GM23338 (cell line): ENCODE data around the gene TRIM14. TPM values are rescaled to one million over a fixed set of nuclear protein-coding genes. Genes with fewer than 3 reads are reported as not detected.

ENCODE experiments used
- ATAC-seq: fragments of 200-7000 bp; cut with Tn5 transposase; 3 replicates; pipeline ENCODE4 v1.9.1; 2020
- DNase-seq: peaks from one replicate; pipeline ENCODE4 v3.0.0-alpha.2; 2015; ENCODE audit warnings: low spot score
- H2AFZ ChIP-seq: fragments of 200-600 bp; sonication (generic); 2 replicates; pipeline ENCODE4 v1.8.0; 2016; ENCODE audit warnings: antibody characterized with exemption, mild to moderate bottlenecking, moderate library complexity
- H3F3A ChIP-seq: fragments of 200-600 bp; sonication (generic); replicated peaks from 2 replicates; pipeline ENCODE4 v1.8.0; 2017; ENCODE audit warnings: antibody characterized with exemption, mixed run types, low read depth
- H3K27ac ChIP-seq: fragments of 200-600 bp; sonication (generic); 2 replicates; pipeline ENCODE4 v1.6.1; 2016; ENCODE audit warnings: low read depth
- H3K27me3 ChIP-seq: fragments of 200-600 bp; sonication (generic); 2 replicates; pipeline ENCODE4 v1.8.0; 2016; ENCODE audit warnings: mild to moderate bottlenecking, mixed run types, moderate library complexity; ENCODE audit not compliant: insufficient read depth
- H3K36me3 ChIP-seq: fragments of 200-600 bp; sonication (generic); 2 replicates; pipeline ENCODE4 v1.8.0; 2016; ENCODE audit warnings: mild to moderate bottlenecking; ENCODE audit not compliant: insufficient read depth
- H3K4me1 ChIP-seq: fragments of 200-600 bp; sonication (generic); 2 replicates; pipeline ENCODE4 v1.8.0; 2016; ENCODE audit warnings: mild to moderate bottlenecking, moderate library complexity; ENCODE audit not compliant: insufficient read depth
- H3K4me2 ChIP-seq: fragments of 200-600 bp; sonication (generic); 2 replicates; pipeline ENCODE4 v1.7.1; 2017; ENCODE audit warnings: mixed run types
- H3K4me3 ChIP-seq: fragments of 200-600 bp; sonication (generic); 2 replicates; pipeline ENCODE4 v1.6.1; 2016; ENCODE audit warnings: mixed run types
- H3K79me2 ChIP-seq: fragments of 200-600 bp; sonication (generic); replicated peaks from 2 replicates; pipeline ENCODE4 v1.8.0; 2017; ENCODE audit warnings: mild to moderate bottlenecking; ENCODE audit not compliant: insufficient read depth
- H3K9me2 ChIP-seq: fragments of 200-600 bp; sonication (generic); 2 replicates; pipeline ENCODE4 v1.8.0; 2017; ENCODE audit not compliant: insufficient read depth
- H4K20me1 ChIP-seq: fragments of 200-600 bp; sonication (generic); replicated peaks from 2 replicates; pipeline ENCODE4 v1.8.0; 2017; ENCODE audit warnings: mild to moderate bottlenecking; ENCODE audit not compliant: insufficient read depth
- H3K27ac Mint-ChIP-seq: 2 replicates; pipeline ENCODE4 v1.8.0; 2020; ENCODE audit warnings: inconsistent platforms, mild to moderate bottlenecking, moderate library complexity, mixed read lengths
- H3K27me3 Mint-ChIP-seq: 3 replicates; pipeline ENCODE4 v1.8.0; 2022; ENCODE audit warnings: low read depth, mild to moderate bottlenecking, moderate library complexity, mixed read lengths, inconsistent platforms; ENCODE audit not compliant: insufficient read depth, poor library complexity
- H3K36me3 Mint-ChIP-seq: 3 replicates; pipeline ENCODE4 v1.8.0; 2021; ENCODE audit warnings: low read depth, mild to moderate bottlenecking, inconsistent platforms, moderate library complexity, mixed read lengths
- H3K4me1 Mint-ChIP-seq: 3 replicates; pipeline ENCODE4 v1.8.0; 2020; ENCODE audit warnings: mild to moderate bottlenecking, inconsistent platforms, mixed read lengths
- H3K4me3 Mint-ChIP-seq: 3 replicates; pipeline ENCODE4 v1.8.0; 2021; ENCODE audit warnings: moderate library complexity, mild to moderate bottlenecking, inconsistent platforms, mixed read lengths
- H3K9me3 Mint-ChIP-seq: 3 replicates; pipeline ENCODE4 v1.8.0; 2020; ENCODE audit warnings: moderate library complexity, mild to moderate bottlenecking, inconsistent platforms, mixed read lengths
- CREB1 ChIP-seq: fragments of 250-450 bp; sonication (Bioruptor Pico); IDR thresholded peaks from 2 replicates; pipeline ENCODE4 v1.5.0; 2020; ENCODE audit warnings: low read depth, mild to moderate bottlenecking, moderate library complexity
- EZH2 ChIP-seq: fragments of 200-600 bp; sonication (generic); IDR thresholded peaks from one replicate; pipeline ENCODE4 v1.8.0; 2017; ENCODE audit warnings: antibody characterized with exemption, mild to moderate bottlenecking, low read depth; ENCODE audit not compliant: unreplicated experiment
- EZH2phosphoT487 ChIP-seq: fragments of 200-600 bp; sonication (generic); IDR thresholded peaks from one replicate; pipeline ENCODE4 v1.8.1; 2018; ENCODE audit warnings: antibody characterized with exemption; ENCODE audit not compliant: unreplicated experiment
- JUNB ChIP-seq: IDR thresholded peaks from one replicate; pipeline ENCODE4 v1.6.1; 2016; ENCODE audit warnings: antibody characterized with exemption; ENCODE audit not compliant: unreplicated experiment
- NANOG ChIP-seq: IDR thresholded peaks from 2 replicates; pipeline ENCODE4 v1.6.1; 2016; ENCODE audit warnings: antibody characterized with exemption, borderline replicate concordance
- POLR2AphosphoS5 ChIP-seq: IDR thresholded peaks from 2 replicates; pipeline ENCODE4 v1.6.1; 2016; ENCODE audit warnings: antibody characterized with exemption, low read depth
- STAT1 ChIP-seq: IDR thresholded peaks from one replicate; pipeline ENCODE4 v1.6.1; 2016; ENCODE audit warnings: antibody characterized with exemption; ENCODE audit not compliant: unreplicated experiment
- ZNF114 ChIP-seq: fragments of 250-450 bp; sonication (Bioruptor Pico); IDR thresholded peaks from 2 replicates; pipeline ENCODE4 v1.5.0; 2020; ENCODE audit warnings: mild to moderate bottlenecking, moderate library complexity
- ZNF331 ChIP-seq: fragments of 250-450 bp; sonication (Bioruptor Pico); IDR thresholded peaks from 2 replicates; pipeline ENCODE4 v1.5.0; 2020; ENCODE audit warnings: low read depth, mild to moderate bottlenecking, moderate library complexity
- polyA plus RNA-seq: library from polyadenylated mRNA; unstranded; fragments of >200 nt; fragmentation: Nextera tagmentation; extraction: Ambion mirVana; gene quantifications from 2 replicates; pipeline ENCODE4 v1.2.1, GENCODE V29; 2016
- total RNA-seq: library from RNA; depleted of rRNA; stranded (reverse); fragments of >200 nt; shearing (Covaris generic); gene quantifications from 2 replicates; pipeline ENCODE4 v1.2.3, GENCODE V29; 2014
- TF ChIP-seq, protein P1 (sequence below): IDR thresholded peaks from 2 replicates; pipeline ENCODE4 v1.6.1; 2016; ENCODE audit warnings: antibody characterized with exemption
- TF ChIP-seq, protein P2 (sequence below), 2 experiments: fragments of 200-600 bp in 1 of 2; sonication (generic) in 1 of 2; conservative IDR thresholded peaks; 2 replicates each; pipeline versions ENCODE4 v1.5.1 to v1.6.1; 2016 to 2017; ENCODE audit warnings: antibody characterized with exemption in 2 of 2, low read depth in 2 of 2, mild to moderate bottlenecking in 2 of 2, moderate library complexity in 1 of 2
- TF ChIP-seq, protein P3 (sequence below): fragments of 250-450 bp; sonication (Bioruptor Pico); IDR thresholded peaks from 2 replicates; pipeline ENCODE4 v1.5.0; 2020; ENCODE audit warnings: mild to moderate bottlenecking, moderate library complexity
- TF ChIP-seq, protein P4 (sequence below): IDR thresholded peaks from one replicate; pipeline ENCODE4 v1.6.1; 2018; ENCODE audit warnings: antibody characterized with exemption; ENCODE audit not compliant: unreplicated experiment

TRIM14 gene
- total and polyA plus RNA-seq, 2 experiments from 2014 or later, result 17.2 to 25.3 TPM

DNA sequence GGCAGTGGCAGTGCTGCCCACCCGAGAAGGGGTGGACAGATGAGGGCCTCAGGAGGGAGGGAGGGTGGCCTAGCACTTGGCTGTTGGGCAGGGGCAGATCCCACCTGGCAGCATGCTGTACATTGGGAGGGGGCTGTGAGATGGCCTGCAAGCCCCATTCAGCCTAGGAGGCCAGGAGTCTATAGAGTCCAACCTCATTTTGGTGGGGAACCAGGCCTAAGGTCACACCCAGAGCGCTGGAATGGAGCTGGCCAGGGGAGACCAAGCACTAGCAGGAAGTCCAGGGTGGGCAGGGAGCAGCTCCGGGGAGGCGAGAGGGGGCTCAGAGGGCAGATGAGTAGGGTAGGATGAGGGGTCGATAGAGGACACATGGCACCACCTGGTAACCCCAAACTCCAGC is 22.9 kb downstream of the TRIM14 start:
- no peak overlapping the region for H3K27ac Mint-ChIP-seq
- Histone ChIP-seq H3K27ac (no peak overlapping the region), H3K4me1 (peaks cover 12% of the 10 kb centered on the region), H3K36me3 (peaks cover 8% of the 10 kb centered on the region; the same call in 1 of the 2 replicates), H3K79me2 (no peaks in the 10 kb centered on the region), H3F3A (no peaks in the 10 kb centered on the region), H4K20me1 (no peaks in the 10 kb centered on the region), H3K4me2 (no peak overlapping the region), H3K27me3 (no peaks in the 10 kb centered on the region), H2AFZ (no peak overlapping the region), H3K4me3 (no peak overlapping the region), H3K9me2 (no peaks in the 10 kb centered on the region)
- DNase-seq (no peak), ATAC-seq (no peak)
- H3K9me3 Mint-ChIP-seq, result no peaks in the 10 kb centered on the region
- H3K4me3 Mint-ChIP-seq, result no peak overlapping the region
- H3K36me3 Mint-ChIP-seq, result peaks cover 5% of the 10 kb centered on the region; the same call in 1 of the 3 replicates
- peaks cover 18% of the 10 kb centered on the region for H3K4me1 Mint-ChIP-seq
- H3K27me3 Mint-ChIP-seq, result peaks cover 16% of the 10 kb centered on the region
- no peak for TF ChIP-seq STAT1
- TF ChIP-seq POLR2AphosphoS5, result no peak
- no peak for TF ChIP-seq CREB1 (CRISPR knock-in tag)
- no peak for TF ChIP-seq JUNB
- no peak for TF ChIP-seq ZNF331 (CRISPR knock-in tag)
- TF ChIP-seq, protein P1, sequence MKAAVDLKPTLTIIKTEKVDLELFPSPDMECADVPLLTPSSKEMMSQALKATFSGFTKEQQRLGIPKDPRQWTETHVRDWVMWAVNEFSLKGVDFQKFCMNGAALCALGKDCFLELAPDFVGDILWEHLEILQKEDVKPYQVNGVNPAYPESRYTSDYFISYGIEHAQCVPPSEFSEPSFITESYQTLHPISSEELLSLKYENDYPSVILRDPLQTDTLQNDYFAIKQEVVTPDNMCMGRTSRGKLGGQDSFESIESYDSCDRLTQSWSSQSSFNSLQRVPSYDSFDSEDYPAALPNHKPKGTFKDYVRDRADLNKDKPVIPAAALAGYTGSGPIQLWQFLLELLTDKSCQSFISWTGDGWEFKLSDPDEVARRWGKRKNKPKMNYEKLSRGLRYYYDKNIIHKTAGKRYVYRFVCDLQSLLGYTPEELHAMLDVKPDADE, result no peak
- TF ChIP-seq ZNF114 (CRISPR knock-in tag), result no peak
- no peak for TF ChIP-seq EZH2phosphoT487
- no peak for TF ChIP-seq EZH2
- TF ChIP-seq, protein P2, sequence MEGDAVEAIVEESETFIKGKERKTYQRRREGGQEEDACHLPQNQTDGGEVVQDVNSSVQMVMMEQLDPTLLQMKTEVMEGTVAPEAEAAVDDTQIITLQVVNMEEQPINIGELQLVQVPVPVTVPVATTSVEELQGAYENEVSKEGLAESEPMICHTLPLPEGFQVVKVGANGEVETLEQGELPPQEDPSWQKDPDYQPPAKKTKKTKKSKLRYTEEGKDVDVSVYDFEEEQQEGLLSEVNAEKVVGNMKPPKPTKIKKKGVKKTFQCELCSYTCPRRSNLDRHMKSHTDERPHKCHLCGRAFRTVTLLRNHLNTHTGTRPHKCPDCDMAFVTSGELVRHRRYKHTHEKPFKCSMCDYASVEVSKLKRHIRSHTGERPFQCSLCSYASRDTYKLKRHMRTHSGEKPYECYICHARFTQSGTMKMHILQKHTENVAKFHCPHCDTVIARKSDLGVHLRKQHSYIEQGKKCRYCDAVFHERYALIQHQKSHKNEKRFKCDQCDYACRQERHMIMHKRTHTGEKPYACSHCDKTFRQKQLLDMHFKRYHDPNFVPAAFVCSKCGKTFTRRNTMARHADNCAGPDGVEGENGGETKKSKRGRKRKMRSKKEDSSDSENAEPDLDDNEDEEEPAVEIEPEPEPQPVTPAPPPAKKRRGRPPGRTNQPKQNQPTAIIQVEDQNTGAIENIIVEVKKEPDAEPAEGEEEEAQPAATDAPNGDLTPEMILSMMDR (conservative IDR thresholded peaks at IDR 0.05; ENCODE audit: low read depth in 2 of 2), result no peak
- TF ChIP-seq, protein P3, sequence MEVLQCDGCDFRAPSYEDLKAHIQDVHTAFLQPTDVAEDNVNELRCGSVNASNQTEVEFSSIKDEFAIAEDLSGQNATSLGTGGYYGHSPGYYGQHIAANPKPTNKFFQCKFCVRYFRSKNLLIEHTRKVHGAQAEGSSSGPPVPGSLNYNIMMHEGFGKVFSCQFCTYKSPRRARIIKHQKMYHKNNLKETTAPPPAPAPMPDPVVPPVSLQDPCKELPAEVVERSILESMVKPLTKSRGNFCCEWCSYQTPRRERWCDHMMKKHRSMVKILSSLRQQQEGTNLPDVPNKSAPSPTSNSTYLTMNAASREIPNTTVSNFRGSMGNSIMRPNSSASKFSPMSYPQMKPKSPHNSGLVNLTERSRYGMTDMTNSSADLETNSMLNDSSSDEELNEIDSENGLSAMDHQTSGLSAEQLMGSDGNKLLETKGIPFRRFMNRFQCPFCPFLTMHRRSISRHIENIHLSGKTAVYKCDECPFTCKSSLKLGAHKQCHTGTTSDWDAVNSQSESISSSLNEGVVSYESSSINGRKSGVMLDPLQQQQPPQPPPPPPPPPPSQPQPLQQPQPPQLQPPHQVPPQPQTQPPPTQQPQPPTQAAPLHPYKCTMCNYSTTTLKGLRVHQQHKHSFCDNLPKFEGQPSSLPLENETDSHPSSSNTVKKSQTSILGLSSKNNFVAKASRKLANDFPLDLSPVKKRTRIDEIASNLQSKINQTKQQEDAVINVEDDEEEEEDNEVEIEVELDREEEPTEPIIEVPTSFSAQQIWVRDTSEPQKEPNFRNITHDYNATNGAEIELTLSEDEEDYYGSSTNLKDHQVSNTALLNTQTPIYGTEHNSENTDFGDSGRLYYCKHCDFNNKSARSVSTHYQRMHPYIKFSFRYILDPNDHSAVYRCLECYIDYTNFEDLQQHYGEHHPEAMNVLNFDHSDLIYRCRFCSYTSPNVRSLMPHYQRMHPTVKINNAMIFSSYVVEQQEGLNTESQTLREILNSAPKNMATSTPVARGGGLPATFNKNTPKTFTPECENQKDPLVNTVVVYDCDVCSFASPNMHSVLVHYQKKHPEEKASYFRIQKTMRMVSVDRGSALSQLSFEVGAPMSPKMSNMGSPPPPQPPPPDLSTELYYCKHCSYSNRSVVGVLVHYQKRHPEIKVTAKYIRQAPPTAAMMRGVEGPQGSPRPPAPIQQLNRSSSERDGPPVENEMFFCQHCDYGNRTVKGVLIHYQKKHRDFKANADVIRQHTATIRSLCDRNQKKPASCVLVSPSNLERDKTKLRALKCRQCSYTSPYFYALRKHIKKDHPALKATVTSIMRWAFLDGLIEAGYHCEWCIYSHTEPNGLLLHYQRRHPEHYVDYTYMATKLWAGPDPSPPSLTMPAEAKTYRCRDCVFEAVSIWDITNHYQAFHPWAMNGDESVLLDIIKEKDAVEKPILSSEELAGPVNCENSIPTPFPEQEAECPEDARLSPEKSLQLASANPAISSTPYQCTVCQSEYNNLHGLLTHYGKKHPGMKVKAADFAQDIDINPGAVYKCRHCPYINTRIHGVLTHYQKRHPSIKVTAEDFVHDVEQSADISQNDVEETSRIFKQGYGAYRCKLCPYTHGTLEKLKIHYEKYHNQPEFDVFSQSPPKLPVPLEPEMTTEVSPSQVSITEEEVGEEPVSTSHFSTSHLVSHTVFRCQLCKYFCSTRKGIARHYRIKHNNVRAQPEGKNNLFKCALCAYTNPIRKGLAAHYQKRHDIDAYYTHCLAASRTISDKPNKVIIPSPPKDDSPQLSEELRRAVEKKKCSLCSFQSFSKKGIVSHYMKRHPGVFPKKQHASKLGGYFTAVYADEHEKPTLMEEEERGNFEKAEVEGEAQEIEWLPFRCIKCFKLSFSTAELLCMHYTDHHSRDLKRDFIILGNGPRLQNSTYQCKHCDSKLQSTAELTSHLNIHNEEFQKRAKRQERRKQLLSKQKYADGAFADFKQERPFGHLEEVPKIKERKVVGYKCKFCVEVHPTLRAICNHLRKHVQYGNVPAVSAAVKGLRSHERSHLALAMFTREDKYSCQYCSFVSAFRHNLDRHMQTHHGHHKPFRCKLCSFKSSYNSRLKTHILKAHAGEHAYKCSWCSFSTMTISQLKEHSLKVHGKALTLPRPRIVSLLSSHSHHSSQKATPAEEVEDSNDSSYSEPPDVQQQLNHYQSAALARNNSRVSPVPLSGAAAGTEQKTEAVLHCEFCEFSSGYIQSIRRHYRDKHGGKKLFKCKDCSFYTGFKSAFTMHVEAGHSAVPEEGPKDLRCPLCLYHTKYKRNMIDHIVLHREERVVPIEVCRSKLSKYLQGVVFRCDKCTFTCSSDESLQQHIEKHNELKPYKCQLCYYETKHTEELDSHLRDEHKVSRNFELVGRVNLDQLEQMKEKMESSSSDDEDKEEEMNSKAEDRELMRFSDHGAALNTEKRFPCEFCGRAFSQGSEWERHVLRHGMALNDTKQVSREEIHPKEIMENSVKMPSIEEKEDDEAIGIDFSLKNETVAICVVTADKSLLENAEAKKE (CRISPR knock-in tag), result no peak
- TF ChIP-seq, protein P4, sequence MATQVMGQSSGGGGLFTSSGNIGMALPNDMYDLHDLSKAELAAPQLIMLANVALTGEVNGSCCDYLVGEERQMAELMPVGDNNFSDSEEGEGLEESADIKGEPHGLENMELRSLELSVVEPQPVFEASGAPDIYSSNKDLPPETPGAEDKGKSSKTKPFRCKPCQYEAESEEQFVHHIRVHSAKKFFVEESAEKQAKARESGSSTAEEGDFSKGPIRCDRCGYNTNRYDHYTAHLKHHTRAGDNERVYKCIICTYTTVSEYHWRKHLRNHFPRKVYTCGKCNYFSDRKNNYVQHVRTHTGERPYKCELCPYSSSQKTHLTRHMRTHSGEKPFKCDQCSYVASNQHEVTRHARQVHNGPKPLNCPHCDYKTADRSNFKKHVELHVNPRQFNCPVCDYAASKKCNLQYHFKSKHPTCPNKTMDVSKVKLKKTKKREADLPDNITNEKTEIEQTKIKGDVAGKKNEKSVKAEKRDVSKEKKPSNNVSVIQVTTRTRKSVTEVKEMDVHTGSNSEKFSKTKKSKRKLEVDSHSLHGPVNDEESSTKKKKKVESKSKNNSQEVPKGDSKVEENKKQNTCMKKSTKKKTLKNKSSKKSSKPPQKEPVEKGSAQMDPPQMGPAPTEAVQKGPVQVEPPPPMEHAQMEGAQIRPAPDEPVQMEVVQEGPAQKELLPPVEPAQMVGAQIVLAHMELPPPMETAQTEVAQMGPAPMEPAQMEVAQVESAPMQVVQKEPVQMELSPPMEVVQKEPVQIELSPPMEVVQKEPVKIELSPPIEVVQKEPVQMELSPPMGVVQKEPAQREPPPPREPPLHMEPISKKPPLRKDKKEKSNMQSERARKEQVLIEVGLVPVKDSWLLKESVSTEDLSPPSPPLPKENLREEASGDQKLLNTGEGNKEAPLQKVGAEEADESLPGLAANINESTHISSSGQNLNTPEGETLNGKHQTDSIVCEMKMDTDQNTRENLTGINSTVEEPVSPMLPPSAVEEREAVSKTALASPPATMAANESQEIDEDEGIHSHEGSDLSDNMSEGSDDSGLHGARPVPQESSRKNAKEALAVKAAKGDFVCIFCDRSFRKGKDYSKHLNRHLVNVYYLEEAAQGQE, result no peak
- TF ChIP-seq NANOG, result no peak
